ENCODE measurements around the gene PALLD. TPM values are rescaled to one million over a fixed set of nuclear protein-coding genes. Genes with fewer than 3 reads are reported as not detected.

Gene PALLD
- total and polyA plus RNA-seq, 2 of the 8 experiments (the other 6 are each of a cell fraction or from before 2014, with no cell fraction given), result 10.5 to 25.0 TPM

GRCh38 chr4:168871632-168872031, 374.8 kb downstream of the PALLD start:
- H3K56ac ChIP-seq (replicated peaks; ENCODE audit: insufficient read length, low read depth, low read length), result no peak overlapping the region
- CTCF ChIA-PET (ENCODE audit: partially characterized antibody), result interaction anchor here (0.8 to 2.1 kb wide), 3 partner anchors 10 to 45 kb away, joined by 3 to 6 read pairs (median 3); no protein-coding TSS in a partner anchor
- H3K36me3 ChIP-seq (ENCODE audit: control insufficient read depth in 2 of 4, insufficient read depth in 4 of 4, low read length in 3 of 4), result no peaks in the 10 kb centered on the region
- no peak overlapping the region for H4K91ac ChIP-seq (replicated peaks; ENCODE audit: insufficient read length, low read length)
- no peaks in the 10 kb centered on the region for H3K79me1 ChIP-seq (ENCODE audit: low read depth, low read length)
- no peak overlapping the region for H2AK5ac ChIP-seq (ENCODE audit: low read depth, low read length)
- no peak overlapping the region for H2AFZ ChIP-seq (ENCODE audit: low read length)
- H3K27ac ChIP-seq (ENCODE audit: low read depth, low read length), result no peak overlapping the region
- POLR2A ChIA-PET (ENCODE audit: partially characterized antibody), result no interaction called here
- H4K8ac ChIP-seq (ENCODE audit: extremely low read depth, insufficient read depth, low read length), result no peak overlapping the region
- no peaks in the 10 kb centered on the region for H3K79me2 ChIP-seq (ENCODE audit: control insufficient read depth in 1 of 2, insufficient read depth in 2 of 2, low read length in 2 of 2)
- H3K4ac ChIP-seq (replicated peaks; ENCODE audit: insufficient read length, low read depth, low read length), result no peak overlapping the region
- DNase-seq (ENCODE audit: low read depth in 1 of 2, low spot score in 2 of 2), result no peak
- H3K4me3 ChIP-seq (ENCODE audit: extremely low read depth in 1 of 4, insufficient read depth in 2 of 4, low read depth in 3 of 4, low read length in 4 of 4), result no peak overlapping the region
- TF ChIP-seq RBBP5 (IDR thresholded peaks at IDR 0.05; ENCODE audit: borderline replicate concordance, low read depth, low read length), result no peak
- TF ChIP-seq RFX5 (IDR thresholded peaks at IDR 0.05; ENCODE audit: borderline replicate concordance, low read depth, low read length), result no peak
- no peak for TF ChIP-seq EP300 (IDR thresholded peaks at IDR 0.05; ENCODE audit: borderline replicate concordance in 1 of 2, low read depth in 2 of 2, low read length in 2 of 2)
- no peak for TF ChIP-seq FOSL1 (IDR thresholded peaks at IDR 0.05; ENCODE audit: insufficient read depth, low read depth, low read length)
- TF ChIP-seq CBX8 (IDR thresholded peaks at IDR 0.05; ENCODE audit: borderline replicate concordance, low read depth, low read length), result no peak
- TF ChIP-seq POLR2AphosphoS5 (IDR thresholded peaks at IDR 0.05; ENCODE audit: low read depth, low read length), result no peak
- TF ChIP-seq HDAC6 (IDR thresholded peaks at IDR 0.05; ENCODE audit: low read depth, low read length), result no peak
- TF ChIP-seq CTCF (IDR thresholded peaks at IDR 0.05; ENCODE audit: control extremely low read depth in 1 of 3, insufficient read depth in 1 of 3, low read depth in 1 of 3, low read length in 3 of 3), result no peak
- no peak for TF ChIP-seq RXRA (IDR thresholded peaks at IDR 0.05; ENCODE audit: insufficient read depth, low read depth, low read length)
- TF ChIP-seq GABPA (IDR thresholded peaks at IDR 0.05; ENCODE audit: borderline replicate concordance, insufficient read depth, low read length), result no peak
- peaks cover 0 to 2% (median 0%) of the 10 kb centered on the region in 4 experiments; a peak in 1 of 7 replicates for H3K4me1 ChIP-seq (replicated peaks in 1 of 4; ENCODE audit: control insufficient read depth in 3 of 4, insufficient read depth in 4 of 4, low read length in 3 of 4)
- H3K23ac ChIP-seq (ENCODE audit: insufficient read length), result no peak overlapping the region
- no peak overlapping the region for H2BK15ac ChIP-seq (ENCODE audit: low read length)
- no peak overlapping the region for H3K9ac ChIP-seq (replicated peaks in 1 of 4; ENCODE audit: extremely low read depth in 1 of 4, low read depth in 3 of 4, low read length in 3 of 4)
- H2BK5ac ChIP-seq (ENCODE audit: low read depth, low read length), result no peak overlapping the region
- H3K18ac ChIP-seq (ENCODE audit: extremely low read depth, low read length), result no peak overlapping the region
- H4K5ac ChIP-seq (ENCODE audit: insufficient read length, low read depth, low read length), result no peak overlapping the region
- no peak overlapping the region for H3K4me2 ChIP-seq (ENCODE audit: insufficient read depth in 1 of 2, low read depth in 2 of 2, low read length in 2 of 2)
- H3K9me3 ChIP-seq (ENCODE audit: insufficient read depth in 2 of 2, low read depth in 1 of 2, low read length in 1 of 2), result no peaks in the 10 kb centered on the region
- no peak overlapping the region for H2BK120ac ChIP-seq (replicated peaks; ENCODE audit: low read depth, low read length)
- H3K14ac ChIP-seq (ENCODE audit: insufficient read length), result no peak overlapping the region
- WGBS, 2 experiments (ENCODE audit: extremely low coverage in 1 of 2, insufficient coverage in 1 of 2, insufficient read length in 1 of 2, insufficient replicate concordance in 2 of 2, low coverage in 1 of 2, low lambda C conversion rate in 2 of 2, missing lambda C conversion rate in 1 of 2), result 91% methylated on average over 4 of the region's 4 CpGs; no CpG with 5 or more reads in 1 of the 2 experiments
- H3K27me3 ChIP-seq (replicated peaks in 1 of 4; ENCODE audit: control insufficient read depth in 3 of 4, extremely low read depth in 1 of 4, insufficient read depth in 3 of 4, low read length in 3 of 4), result peaks cover 0 to 1% (median 0%) of the 10 kb centered on the region in 4 experiments; a peak in 2 of 7 replicates
- no peak overlapping the region for H2BK12ac ChIP-seq (ENCODE audit: low read depth, low read length)
- no peaks in the 10 kb centered on the region for H4K20me1 ChIP-seq (replicated peaks in 1 of 2; ENCODE audit: control insufficient read depth in 1 of 2, insufficient read depth in 2 of 2, low read length in 2 of 2)
- H2BK20ac ChIP-seq (ENCODE audit: low read length), result no peak overlapping the region
- FAIRE-seq, result no peak
- no peaks in the 10 kb centered on the region for H3K23me2 ChIP-seq (ENCODE audit: low read depth, low read length)

All from H1 (cell line).